Activated CD4-positive, alpha-beta T cell treated with anti-CD3 and anti-CD28 coated beads, Interleukin-2, amount 50 U/mL, for 24 hours (primary cell): Measurements from ENCODE around the gene MCM7.
A peak's percentile ranks its signal among the peaks of the same experiment; 100 is the strongest.

ENCODE experiments used
- DNase-seq, 2 donors: peaks; one replicate each; pipeline ENCODE4 v3.0.0-alpha.2; 2020; ENCODE audit warnings: low read depth in 1 of 2, low spot score in 1 of 2

Gene MCM7

DNA sequence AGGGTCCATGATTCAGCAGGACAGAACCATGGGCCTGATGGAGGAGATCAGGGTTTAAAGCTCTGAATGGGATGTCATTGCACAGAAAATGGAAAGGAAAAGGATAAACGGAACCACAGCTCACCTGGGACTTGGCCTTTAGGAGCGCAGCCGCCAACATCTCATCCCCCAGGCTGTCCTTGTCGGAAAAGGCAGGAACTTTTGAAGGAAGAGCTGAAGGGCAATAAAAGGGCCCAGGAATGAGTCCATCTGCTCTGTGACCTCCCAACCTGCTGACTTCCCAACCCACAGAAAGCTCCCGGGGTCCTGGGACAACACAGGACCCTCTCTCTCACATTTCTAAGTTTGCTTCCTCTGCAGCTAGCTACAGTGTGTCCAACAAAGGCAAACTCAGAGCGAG is 25.8 kb downstream of the MCM7 start:
- DNase-seq: no peak

DNA sequence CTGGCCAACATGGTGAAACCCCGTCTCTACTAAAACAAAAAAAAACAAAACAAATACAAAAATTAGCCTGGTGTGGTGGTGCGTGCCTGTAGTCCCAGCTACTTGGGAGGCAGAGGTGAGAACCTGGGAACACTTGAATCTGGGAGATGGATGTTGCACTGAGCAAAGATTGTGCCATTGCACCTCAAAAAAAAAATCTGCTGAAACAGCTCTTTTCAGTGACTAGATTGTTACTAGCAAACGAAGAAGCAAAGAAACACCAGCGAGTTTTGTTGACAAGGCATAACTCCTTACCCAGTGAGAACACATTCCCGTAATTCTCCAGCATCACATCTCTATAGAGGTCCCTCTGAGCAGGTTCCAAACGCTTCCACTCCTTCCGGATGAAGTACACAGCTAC is 26.4 kb downstream of the MCM7 start:
- DNase-seq: no peak

DNA sequence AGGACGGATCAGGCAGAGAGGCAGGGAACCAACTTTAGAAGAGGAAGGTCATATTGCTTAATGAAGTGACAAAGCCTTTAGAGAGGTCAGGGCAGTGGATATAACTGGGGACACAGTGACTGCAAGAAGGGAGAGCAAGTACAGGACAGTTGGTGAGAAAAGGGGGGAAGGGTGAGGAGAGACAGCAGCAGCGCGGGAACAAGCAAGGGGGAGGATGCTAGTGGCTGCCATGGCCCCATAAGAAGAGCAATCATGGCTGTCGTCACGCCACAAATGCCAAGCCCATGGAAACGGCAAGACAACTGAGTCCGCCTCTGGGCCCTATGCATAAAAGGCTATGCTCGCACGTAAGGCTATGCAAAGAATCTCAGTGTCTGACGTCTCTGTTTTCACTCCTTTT is 28.7 kb downstream of the MCM7 start:
- DNase-seq: no peak

DNA sequence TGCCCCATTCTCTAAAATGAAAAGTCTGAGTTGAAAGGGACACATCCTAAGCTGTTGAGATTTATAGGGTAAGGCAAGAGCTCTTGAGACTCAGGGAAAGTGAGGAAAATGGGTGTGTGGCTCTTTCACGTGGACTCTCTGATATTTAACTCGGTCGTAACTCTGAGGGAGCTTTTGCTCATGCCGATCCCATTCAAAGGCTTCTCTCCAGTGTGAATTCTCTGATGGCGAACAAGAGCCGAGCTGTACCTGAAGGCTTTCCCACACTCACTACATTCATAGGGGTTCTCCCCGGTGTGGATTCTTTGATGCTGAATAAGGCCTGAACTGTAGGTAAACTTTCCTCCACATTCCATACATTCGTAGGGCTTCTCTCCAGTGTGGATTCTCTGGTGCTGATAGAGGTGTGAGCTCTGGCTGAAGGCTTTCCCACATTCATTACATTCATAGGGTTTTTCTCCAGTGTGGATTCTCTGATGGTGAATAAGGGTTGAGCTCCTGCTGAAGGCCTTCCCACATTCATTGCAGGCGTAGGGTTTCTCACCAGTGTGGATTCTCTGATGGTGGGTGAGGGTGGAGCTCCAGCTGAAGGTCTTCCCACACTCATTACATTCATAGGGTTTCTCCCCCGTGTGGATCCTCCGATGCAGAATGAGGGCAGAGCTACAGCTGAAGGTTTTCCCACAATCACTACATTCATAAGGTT is 30.0 kb downstream of the MCM7 start:
- no peak for DNase-seq

DNA sequence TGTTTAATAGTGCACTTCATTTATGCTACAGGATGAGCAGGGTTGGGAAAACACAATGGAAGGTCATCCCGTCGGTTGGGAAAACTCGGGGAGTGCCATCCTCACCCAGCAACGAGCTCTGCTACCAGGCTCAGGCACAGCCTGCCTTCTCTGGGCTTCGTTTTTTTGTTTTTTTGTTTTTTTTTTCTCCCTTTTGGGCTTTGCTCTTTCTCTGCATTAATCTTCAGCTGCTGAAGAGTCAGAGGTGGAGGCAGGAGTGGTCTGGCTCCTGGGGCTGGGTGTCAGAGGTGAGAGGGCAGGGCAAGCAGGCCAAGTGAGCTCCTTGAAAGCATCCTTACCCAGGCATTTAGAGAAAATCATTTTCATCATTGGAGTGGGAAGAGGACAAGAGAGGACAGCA is 31.2 kb downstream of the MCM7 start:
- DNase-seq: no peak

DNA sequence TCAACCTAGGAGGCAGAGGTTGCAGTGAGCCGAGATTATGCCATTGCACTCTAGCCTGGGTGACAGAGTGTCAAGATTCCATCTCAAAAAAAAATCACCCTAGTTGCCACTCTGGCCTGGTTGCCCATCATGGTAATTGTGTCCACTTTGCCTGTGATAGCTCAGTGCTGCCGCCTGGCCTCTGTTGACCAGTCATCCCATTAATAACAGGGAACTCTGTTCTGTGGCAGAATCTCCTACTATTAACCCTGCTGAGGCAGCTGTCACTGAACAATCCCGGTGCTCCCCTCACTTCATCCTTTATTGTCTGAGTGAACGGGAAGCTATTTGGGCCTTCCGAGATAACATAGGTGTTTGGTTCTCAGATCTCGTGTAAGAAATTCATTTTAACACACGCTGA is 34.2 kb downstream of the MCM7 start:
- no peak for DNase-seq

DNA sequence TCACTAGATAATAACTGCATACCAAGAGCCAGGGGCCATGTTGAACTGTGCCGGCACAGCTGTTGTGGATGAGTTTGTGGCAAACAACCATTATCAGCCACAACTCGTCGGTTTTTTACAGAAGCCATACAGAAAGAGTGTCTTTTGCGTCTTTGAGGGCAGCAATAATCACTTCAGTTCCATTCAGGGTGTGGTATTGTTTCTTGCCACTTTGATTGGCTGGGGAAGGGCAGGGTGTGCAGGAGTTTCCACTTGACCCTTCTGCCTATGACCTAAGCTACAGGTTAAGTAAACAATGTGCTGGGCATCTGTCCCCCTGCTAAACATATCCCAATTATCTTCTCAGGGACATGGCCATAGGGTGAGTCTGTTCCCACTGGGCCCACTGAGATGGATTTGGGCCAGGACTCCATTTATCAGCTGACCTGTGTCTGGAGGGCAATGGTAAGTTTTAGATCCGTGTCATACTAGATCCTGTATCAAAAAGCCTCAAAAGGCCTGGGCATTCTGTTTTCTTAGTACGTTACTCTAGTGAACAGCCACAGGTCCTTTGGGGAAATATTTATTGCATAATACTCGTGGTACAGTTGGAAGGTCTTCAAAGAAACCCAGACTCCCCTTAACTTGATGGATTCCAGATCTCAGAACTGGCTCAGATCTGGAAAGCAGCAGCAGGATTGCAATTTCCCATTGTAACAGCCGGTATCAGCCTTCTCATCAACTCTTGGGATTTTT is 35.6 kb downstream of the MCM7 start:
- no peak for DNase-seq

DNA sequence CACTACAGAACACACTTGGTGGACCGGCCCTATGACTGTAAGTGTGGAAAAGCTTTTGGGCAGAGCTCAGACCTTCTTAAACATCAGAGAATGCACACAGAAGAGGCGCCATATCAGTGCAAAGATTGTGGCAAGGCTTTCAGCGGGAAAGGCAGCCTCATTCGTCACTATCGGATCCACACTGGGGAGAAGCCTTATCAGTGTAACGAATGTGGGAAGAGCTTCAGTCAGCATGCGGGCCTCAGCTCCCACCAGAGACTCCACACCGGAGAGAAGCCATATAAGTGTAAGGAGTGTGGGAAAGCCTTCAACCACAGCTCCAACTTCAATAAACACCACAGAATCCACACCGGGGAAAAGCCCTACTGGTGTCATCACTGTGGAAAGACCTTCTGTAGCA is 37.0 kb downstream of the MCM7 start:
- DNase-seq: no peak

DNA sequence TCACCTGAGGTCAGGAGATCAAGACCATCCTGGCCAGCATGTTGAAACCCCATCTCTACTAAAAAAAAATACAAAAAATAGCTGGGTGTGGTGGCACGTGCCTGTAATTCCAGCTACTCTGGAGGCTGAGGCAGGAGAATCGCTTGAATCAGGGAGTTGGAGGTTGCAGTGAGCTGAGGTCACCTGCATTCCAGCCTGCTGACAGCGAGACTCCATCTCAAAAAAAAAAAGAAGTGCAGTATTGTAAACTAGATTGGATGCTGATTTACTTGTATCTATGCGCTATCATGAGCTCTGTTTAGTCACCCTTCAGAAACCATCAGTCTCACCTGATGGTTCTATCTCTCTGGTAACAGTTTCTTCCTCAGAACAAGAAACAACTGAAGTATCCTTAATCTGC is 37.8 kb downstream of the MCM7 start:
- DNase-seq: no peak

DNA sequence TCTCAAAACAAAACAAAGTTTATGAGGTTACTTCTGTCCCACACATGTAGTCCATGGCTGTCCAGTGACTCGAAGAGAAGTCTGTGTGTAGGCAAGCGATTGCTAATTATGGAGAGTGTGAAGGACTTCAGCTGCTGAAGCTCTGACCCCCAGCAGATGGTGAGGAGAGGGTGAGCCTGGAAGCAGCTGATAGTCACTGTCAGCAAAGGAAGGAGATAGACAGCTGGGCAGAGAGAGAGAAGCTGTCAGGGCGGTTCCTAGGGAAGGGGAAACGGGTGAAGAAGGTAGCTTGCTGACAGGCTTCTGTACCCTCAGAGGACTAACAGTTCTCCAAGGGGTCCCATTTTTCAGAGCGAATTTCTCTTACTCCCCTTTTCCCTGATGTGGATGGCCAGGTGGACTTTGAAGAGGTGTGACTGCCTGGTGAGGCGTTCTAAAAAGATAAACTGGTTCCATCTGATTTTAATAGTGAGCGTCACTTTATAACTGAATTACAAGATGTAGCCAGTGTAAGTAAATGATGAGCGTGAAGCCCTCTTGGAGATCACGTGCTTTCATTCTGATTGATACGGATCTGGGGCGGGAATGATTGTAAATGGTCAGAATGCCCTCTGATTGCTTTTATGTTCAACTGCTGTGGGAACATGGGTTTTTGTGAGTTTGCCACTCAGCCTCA is 39.5 kb downstream of the MCM7 start:
- no peak for DNase-seq

DNA sequence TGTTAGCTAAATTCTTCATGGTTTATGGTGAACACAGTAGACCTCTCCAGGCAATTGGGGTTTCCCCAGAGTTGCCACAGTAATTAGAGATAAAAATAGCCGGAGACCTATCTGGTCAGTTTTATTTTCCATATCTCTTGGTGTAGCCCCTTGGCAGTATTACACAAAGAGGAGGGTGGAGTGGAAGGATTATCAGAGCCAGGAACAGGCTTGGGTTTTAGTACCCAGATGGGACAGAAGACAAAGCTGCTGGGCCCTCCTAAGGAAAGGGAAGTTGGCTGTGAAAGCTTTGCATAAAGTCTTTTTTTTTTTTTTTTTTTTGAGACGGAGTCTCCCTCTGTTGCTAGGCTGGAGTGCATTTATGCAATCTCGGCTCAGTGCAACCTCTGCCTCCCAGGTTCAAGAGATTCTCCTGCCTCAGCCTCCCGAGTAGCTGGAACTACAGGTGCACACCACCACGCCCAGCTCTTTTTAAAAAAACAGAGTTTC is 41.9 kb downstream of the MCM7 start:
- no peak for DNase-seq

DNA sequence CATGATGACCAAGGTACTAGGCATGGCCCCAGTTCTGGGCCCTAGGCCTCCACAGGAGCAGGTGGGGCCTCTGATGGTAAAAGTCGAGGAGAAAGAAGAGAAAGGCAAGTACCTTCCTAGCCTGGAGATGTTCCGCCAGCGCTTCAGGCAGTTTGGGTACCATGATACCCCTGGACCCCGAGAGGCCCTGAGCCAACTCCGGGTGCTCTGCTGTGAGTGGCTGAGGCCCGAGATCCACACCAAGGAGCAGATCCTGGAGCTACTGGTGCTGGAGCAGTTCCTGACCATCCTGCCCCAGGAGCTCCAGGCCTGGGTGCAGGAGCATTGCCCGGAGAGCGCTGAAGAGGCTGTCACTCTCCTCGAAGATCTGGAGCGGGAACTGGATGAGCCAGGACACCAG is 44.2 kb downstream of the MCM7 start:
- no peak for DNase-seq

DNA sequence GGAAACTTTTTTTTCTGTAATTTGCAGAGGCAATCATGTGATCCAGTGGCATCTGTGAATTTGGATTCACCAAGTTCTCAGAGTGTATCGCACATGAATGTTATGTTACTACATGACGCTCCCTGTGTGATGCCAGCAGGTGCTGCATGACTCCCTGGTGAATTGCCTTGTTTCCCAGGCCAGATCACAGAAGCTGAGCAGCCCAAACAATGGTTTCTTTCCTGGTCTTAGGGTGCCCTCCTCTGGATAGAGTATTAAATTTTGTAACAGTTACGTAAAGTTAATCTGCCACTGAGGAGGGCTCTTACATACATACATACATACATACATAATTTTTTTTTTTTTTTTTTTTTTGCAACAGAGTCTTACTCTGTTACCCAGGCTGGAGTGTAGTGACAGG is 48.0 kb downstream of the MCM7 start:
- DNase-seq: peak in 1 of 2 donors; percentile 7

DNA sequence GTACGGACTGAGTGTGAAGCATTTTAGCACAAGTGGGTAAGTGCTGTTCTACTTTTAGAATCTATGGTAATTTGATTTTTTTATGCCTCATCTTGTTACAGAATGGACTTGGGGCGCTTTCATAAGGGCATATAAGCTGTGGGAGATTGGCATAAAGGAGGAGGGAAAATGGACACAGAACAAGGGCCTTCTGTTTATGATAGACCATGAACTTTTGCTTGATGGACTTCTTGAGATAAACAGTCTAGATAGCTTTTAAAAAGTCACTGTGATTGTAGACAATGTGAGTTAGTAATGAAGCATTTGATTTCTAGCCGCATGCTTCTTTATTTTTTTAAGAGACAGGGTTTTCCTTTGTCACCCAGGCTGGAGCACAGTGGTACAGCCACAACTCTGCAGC is 49.6 kb downstream of the MCM7 start:
- DNase-seq: no peak

DNA sequence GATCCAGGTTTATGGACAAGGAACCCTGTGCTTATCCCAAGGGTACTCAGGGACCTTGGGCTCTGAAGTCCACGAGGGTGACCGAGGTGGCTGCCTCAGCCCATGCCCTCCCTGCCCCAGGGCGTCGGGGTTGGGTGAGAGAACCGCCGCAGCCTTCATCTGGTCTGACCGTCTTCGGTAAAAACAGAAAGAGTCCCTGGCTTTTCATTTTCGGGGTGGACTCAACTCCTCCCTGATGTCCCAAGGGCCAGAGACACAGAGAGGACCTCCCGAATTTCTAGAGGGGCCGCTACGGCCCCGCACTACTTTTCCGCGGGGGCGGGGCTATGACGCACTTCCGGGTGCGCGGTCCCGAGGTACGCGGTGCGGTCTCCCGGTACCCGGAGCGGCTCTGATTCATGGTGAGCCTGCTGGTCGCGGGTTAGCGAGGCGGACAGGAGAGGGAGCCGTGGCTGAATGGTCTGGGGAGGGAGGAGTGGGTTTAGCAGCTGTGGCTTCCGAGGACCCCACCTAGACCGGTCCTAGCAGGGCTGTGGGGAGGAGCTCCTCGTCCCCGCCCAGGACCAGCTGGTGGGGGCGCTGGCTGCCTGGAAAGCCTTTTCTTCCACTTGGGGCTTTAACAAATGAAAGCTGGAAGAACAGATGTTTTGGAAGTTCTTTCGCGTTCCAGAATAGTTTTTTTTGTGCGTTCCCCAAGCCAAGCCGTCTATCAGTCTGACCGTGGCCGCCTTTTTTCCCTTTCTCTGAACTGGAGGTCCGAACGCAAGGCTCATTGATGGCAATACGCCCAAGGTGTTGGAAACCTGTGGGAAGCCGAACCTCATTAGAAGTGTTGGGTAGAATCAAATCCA is 51.5 kb downstream of the MCM7 start, which contains the start of gene ZSCAN21:
Gene ZSCAN21 (plus strand): TSS at position 334 of the 851 bp plus-strand sequence. CDS start 7,233 bp downstream, outside the sequence.
- DNase-seq: peak; percentile 71 to 78

DNA sequence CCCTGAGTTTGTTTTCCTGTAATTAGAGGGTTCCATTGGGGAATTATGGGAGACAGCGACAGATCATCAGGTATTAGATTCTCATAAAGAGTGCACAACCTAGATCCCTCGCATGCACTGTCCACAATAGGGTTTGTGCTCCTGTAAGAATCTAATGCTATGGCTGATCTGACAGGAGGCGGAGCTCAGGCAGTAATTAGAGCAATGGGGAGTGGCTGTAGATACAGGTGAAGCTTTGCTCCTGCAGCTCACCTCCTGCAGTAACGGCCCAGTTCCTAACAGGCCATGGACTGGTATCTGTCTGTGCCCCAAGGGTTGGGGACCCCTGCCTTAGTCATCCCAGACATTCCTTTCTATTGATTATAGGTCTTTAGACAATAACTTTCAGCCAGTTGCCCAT is 52.5 kb downstream of the MCM7 start:
- DNase-seq: no peak

DNA sequence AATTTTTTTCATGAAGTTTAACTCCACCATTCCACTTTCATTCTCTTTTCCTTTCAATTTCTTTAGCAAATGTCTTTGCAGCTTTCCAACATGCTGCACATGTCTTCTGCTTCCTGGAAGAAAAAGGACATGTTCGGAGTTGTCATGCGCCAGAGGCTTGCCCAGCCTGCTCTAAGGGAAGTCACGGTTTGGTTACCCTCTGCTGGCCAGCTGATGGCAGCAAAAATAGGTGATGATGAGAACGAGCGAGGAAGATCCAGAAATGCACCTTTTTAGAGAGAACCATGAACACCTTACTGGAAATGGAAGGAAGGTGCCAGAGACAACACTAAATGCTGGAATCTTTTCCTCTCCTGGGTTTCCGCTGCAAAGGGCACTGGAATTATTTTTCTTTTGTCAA is 56.5 kb downstream of the MCM7 start:
- no peak for DNase-seq
